Brain microvascular endothelial cell (primary cell): ENCODE data around the gene NDEL1.

ENCODE experiments used
- DNase-seq: peaks from one replicate; pipeline ENCODE4 v3.0.0-alpha.2; 2020
- H3K27ac ChIP-seq: fragments of 250-450 bp; sonication (Bioruptor Pico); 2 replicates; pipeline ENCODE4 v1.5.1; 2020; ENCODE audit warnings: mild to moderate bottlenecking, moderate library complexity
- H3K27me3 ChIP-seq: fragments of 250-450 bp; sonication (Bioruptor Pico); replicated peaks from 2 replicates; pipeline ENCODE4 v1.5.1; 2020; ENCODE audit warnings: mild to moderate bottlenecking
- H3K36me3 ChIP-seq: fragments of 250-450 bp; sonication (Bioruptor Pico); replicated peaks from 2 replicates; pipeline ENCODE4 v1.5.1; 2020; ENCODE audit warnings: mild to moderate bottlenecking
- H3K4me3 ChIP-seq: 2 replicates; pipeline ENCODE4 v1.5.1; 2011; ENCODE audit warnings: low read depth, mild to moderate bottlenecking, control low read depth, low read length, moderate library complexity
- in situ Hi-C: cut with HindIII; loops from 2 replicates; pipeline ENCODE4 v1.10.0; 2017; ENCODE audit warnings: low sequenced_read_pairs, low pct_ligation_motif_present
- TF ChIP-seq, protein P1 (sequence below): IDR thresholded peaks from 2 replicates; pipeline ENCODE4 v1.5.1; 2011; ENCODE audit warnings: low read depth, mild to moderate bottlenecking, moderate library complexity, low read length, control low read depth, inconsistent platforms; ENCODE audit errors: missing control alignments

NDEL1 gene

DNA sequence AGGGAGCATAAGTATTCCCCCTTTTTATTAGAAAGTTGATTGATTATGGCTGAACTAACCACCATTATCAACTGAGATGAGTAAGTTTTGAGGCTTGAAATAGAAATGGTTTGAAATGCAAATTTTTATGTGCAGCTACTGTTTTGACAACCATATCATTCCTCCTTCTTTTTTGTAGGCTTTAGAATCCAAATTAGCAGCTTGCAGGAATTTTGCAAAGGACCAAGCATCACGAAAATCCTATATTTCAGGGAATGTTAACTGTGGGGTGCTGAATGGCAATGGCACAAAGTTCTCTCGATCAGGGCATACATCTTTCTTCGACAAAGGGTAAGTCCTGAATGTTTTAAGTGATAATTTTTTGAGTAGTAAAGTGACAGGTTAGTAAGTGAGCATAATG is 24.1 kb downstream of the NDEL1 start:
- no peak overlapping the region for H3K27ac ChIP-seq
- H3K4me3 ChIP-seq = no peak overlapping the region
- in situ Hi-C loops = no loop called here
- peaks cover 78% of the 10 kb centered on the region for H3K36me3 ChIP-seq
- TF ChIP-seq, protein P1, sequence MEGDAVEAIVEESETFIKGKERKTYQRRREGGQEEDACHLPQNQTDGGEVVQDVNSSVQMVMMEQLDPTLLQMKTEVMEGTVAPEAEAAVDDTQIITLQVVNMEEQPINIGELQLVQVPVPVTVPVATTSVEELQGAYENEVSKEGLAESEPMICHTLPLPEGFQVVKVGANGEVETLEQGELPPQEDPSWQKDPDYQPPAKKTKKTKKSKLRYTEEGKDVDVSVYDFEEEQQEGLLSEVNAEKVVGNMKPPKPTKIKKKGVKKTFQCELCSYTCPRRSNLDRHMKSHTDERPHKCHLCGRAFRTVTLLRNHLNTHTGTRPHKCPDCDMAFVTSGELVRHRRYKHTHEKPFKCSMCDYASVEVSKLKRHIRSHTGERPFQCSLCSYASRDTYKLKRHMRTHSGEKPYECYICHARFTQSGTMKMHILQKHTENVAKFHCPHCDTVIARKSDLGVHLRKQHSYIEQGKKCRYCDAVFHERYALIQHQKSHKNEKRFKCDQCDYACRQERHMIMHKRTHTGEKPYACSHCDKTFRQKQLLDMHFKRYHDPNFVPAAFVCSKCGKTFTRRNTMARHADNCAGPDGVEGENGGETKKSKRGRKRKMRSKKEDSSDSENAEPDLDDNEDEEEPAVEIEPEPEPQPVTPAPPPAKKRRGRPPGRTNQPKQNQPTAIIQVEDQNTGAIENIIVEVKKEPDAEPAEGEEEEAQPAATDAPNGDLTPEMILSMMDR = no peak
- DNase-seq = no peak
- H3K27me3 ChIP-seq = no peaks in the 10 kb centered on the region

GRCh38 chr17:8462564-8462963 is 26.9 kb downstream of the NDEL1 start:
- H3K4me3 ChIP-seq = no peak overlapping the region
- H3K27me3 ChIP-seq = no peaks in the 10 kb centered on the region
- no peak for DNase-seq
- in situ Hi-C loops = no loop called here
- TF ChIP-seq, protein P1 = no peak
- H3K27ac ChIP-seq = no peak overlapping the region
- H3K36me3 ChIP-seq = peaks cover 71% of the 10 kb centered on the region

GRCh38 chr17:8463099-8463498 is 27.4 kb downstream of the NDEL1 start:
- no peaks in the 10 kb centered on the region for H3K27me3 ChIP-seq
- TF ChIP-seq, protein P1 = no peak
- no peak for DNase-seq
- H3K36me3 ChIP-seq = peaks cover 73% of the 10 kb centered on the region
- no peak overlapping the region for H3K4me3 ChIP-seq
- in situ Hi-C loops = no loop called here
- H3K27ac ChIP-seq = no peak overlapping the region

GRCh38 chr17:8464941-8465340 is 29.3 kb downstream of the NDEL1 start:
- DNase-seq = no peak
- peaks cover 79% of the 10 kb centered on the region for H3K36me3 ChIP-seq
- TF ChIP-seq, protein P1 = no peak

DNA sequence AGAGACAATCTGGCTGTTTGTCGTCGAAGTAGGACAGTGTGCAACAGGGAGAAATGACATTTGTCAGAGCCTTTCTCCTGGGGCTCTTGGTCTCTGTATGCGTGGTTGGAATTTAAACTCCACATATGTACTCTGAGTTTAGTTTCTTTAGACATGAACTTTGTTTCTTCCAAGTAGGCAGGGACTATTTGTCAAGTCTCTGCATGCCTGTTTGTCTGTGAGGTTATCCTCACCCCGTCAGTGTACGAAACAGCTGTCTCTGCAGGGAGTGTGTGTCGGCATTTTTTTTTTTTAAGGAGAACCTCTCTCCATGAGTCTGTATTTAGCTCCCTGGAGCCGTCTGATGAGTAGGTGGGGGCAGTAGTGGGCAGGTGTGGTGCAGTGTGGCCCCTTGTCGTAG is 29.7 kb downstream of the NDEL1 start:
- TF ChIP-seq, protein P1 = no peak
- no peak overlapping the region for H3K27ac ChIP-seq
- in situ Hi-C loops = no loop called here
- no peak overlapping the region for H3K4me3 ChIP-seq
- H3K27me3 ChIP-seq = no peaks in the 10 kb centered on the region
- DNase-seq = no peak
- H3K36me3 ChIP-seq = peaks cover 78% of the 10 kb centered on the region

More at GRCh38 chr17:8464941-8465340, 29.3 kb downstream of the NDEL1 start:
- H3K27ac ChIP-seq = no peak overlapping the region
- H3K4me3 ChIP-seq = no peak overlapping the region
- H3K27me3 ChIP-seq = no peaks in the 10 kb centered on the region
- in situ Hi-C loops = no loop called here

GRCh38 chr17:8465759-8466158 is 30.1 kb downstream of the NDEL1 start:
- no peak overlapping the region for H3K27ac ChIP-seq
- TF ChIP-seq, protein P1 = no peak
- DNase-seq = no peak
- H3K27me3 ChIP-seq = no peaks in the 10 kb centered on the region
- peaks cover 78% of the 10 kb centered on the region for H3K36me3 ChIP-seq
- in situ Hi-C loops = no loop called here
- H3K4me3 ChIP-seq = no peak overlapping the region
